Fibroblast of lung (primary cell): Measurements from ENCODE around the gene ENPEP.

Experiments
- EZH2 ChIP-seq: IDR thresholded peaks from 2 replicates; pipeline ENCODE4 v1.5.1; 2012; ENCODE audit warnings: low read length, control low read depth, mild to moderate bottlenecking; ENCODE audit errors: missing control alignments
- TF ChIP-seq, protein P1 (sequence below), 2 donors: IDR thresholded peaks in 1 of 2; conservative IDR thresholded peaks in 1 of 2; 1 replicate in 1 of 2; 2 replicates in 1 of 2; pipeline ENCODE4 v1.5.1; 2011 to 2012; ENCODE audit warnings: low read length in 2 of 2, control low read depth in 1 of 2, inconsistent platforms in 1 of 2, low read depth in 1 of 2, mild to moderate bottlenecking in 1 of 2

GRCh38 chr4:110498420-110498819, 22.5 kb downstream of the ENPEP start:
- TF ChIP-seq, protein P1, sequence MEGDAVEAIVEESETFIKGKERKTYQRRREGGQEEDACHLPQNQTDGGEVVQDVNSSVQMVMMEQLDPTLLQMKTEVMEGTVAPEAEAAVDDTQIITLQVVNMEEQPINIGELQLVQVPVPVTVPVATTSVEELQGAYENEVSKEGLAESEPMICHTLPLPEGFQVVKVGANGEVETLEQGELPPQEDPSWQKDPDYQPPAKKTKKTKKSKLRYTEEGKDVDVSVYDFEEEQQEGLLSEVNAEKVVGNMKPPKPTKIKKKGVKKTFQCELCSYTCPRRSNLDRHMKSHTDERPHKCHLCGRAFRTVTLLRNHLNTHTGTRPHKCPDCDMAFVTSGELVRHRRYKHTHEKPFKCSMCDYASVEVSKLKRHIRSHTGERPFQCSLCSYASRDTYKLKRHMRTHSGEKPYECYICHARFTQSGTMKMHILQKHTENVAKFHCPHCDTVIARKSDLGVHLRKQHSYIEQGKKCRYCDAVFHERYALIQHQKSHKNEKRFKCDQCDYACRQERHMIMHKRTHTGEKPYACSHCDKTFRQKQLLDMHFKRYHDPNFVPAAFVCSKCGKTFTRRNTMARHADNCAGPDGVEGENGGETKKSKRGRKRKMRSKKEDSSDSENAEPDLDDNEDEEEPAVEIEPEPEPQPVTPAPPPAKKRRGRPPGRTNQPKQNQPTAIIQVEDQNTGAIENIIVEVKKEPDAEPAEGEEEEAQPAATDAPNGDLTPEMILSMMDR (conservative IDR thresholded peaks at IDR 0.05 in 1 of 2, IDR thresholded peaks at IDR 0.05 in 1 of 2; ENCODE audit: low read depth in 1 of 2, low read length in 2 of 2) = no peak
- TF ChIP-seq EZH2 = no peak
